ENCODE data around the gene SLFN13. TPM values are rescaled to one million over a fixed set of nuclear protein-coding genes. Genes with fewer than 3 reads are reported as not detected.
A peak's percentile ranks its signal among the peaks of the same experiment; 100 is the strongest.
"Not testable (repeated sequence)": the region's sequence is repeated elsewhere in the genome, so short reads cannot be mapped to it uniquely, and the experiment has no call there.

SLFN13 gene
- total RNA-seq, 1 experiment from 2014 or later, result 10.1 TPM

- no peak for TF ChIP-seq CTCF (conservative IDR thresholded peaks at IDR 0.05)
- Histone ChIP-seq H3K79me2 (ENCODE audit: insufficient read depth, low read length) (no peaks in the 10 kb centered on the region), H4K8ac (replicated peaks; ENCODE audit: insufficient read length, low read depth, low read length) (no peak overlapping the region), H3K4me1 (ENCODE audit: insufficient read depth, low read length) (no peaks in the 10 kb centered on the region), H3K18ac (ENCODE audit: insufficient read length, low read depth, low read length) (no peak overlapping the region), H3K9ac (ENCODE audit: extremely low read depth, insufficient read length, low read length) (no peak overlapping the region), H2BK12ac (ENCODE audit: insufficient read length, low read depth, low read length) (no peak overlapping the region), H2BK20ac (ENCODE audit: low read depth, low read length, poor library complexity, severe bottlenecking) (no peak overlapping the region), H3K9me3 (ENCODE audit: control insufficient read depth, low read depth, low read length) (no peaks in the 10 kb centered on the region), H3K56ac (ENCODE audit: insufficient read length, low read depth, low read length) (no peak overlapping the region), H2BK15ac (ENCODE audit: low read depth, low read length) (no peak overlapping the region), H3K14ac (ENCODE audit: insufficient read depth, low read length) (no peak overlapping the region), H4K20me1 (ENCODE audit: control insufficient read depth, insufficient read depth, insufficient read length) (no peaks in the 10 kb centered on the region), H4K5ac (ENCODE audit: insufficient read length, low read depth, low read length) (no peak overlapping the region), H3K4me2 (ENCODE audit: insufficient read depth, insufficient read length, low read length) (peak overlapping the region; percentile 10), H3K4ac (ENCODE audit: low read depth, low read length) (no peak overlapping the region), H2BK5ac (ENCODE audit: insufficient read length, low read length) (no peak overlapping the region), H3K23ac (ENCODE audit: insufficient read length, low read depth, low read length) (no peak overlapping the region), H4K91ac (ENCODE audit: insufficient read length, low read depth, low read length) (no peak overlapping the region), H3K79me1 (ENCODE audit: insufficient read depth, low read depth, low read length, poor library complexity, severe bottlenecking) (no peaks in the 10 kb centered on the region), H2BK120ac (ENCODE audit: low read depth, low read length, poor library complexity, severe bottlenecking) (no peak overlapping the region), H2AFZ (ENCODE audit: low read length) (no peak overlapping the region), H3T11ph (ENCODE audit: low read length) (no peak overlapping the region), H3K27me3 (ENCODE audit: insufficient read depth, low read length) (peaks cover 12% of the 10 kb centered on the region; the same call in 1 of the 2 replicates), H3K23me2 (ENCODE audit: insufficient read length, low read depth, low read length, poor library complexity, severe bottlenecking) (no peaks in the 10 kb centered on the region), H3K27ac (ENCODE audit: insufficient read length, low read depth, low read length) (no peak overlapping the region), H2AK5ac (ENCODE audit: insufficient read length, low read length) (no peak overlapping the region)
- H3K27ac Mint-ChIP-seq, result no peak overlapping the region
- H3K4me3 Mint-ChIP-seq, result peak overlapping the region; percentile 51 to 69
- WGBS (ENCODE audit: extremely low coverage, insufficient read length, low lambda C conversion rate), result no CpG with 5 or more reads among the region's 44 CpGs
- peaks cover 80% of the 10 kb centered on the region for H3K27me3 Mint-ChIP-seq (ENCODE audit: low read depth)
- H3K4me1 Mint-ChIP-seq, result peaks cover 4 to 9% of the 10 kb centered on the region in 2 experiments
- peaks cover 0 to 3% (median 0%) of the 10 kb centered on the region in 3 experiments; a peak in 2 of 7 replicates for H3K36me3 Mint-ChIP-seq (ENCODE audit: insufficient read depth in 1 of 3, low read depth in 3 of 3)
- H3K9me3 Mint-ChIP-seq, result peaks cover 0 to 13% of the 10 kb centered on the region in 2 experiments; a peak in 1 of 5 replicates
- peak; percentile 98 for DNase-seq
Observed at GRCh38 chr17:35460354-35460851, 11.8 kb upstream of the SLFN13 start.

GRCh38 chr17:35454035-35454434 lies 5.5 kb upstream of the SLFN13 start:
- H3K14ac ChIP-seq (ENCODE audit: insufficient read depth, low read length); H4K5ac ChIP-seq (ENCODE audit: insufficient read length, low read depth, low read length); H2BK5ac ChIP-seq (ENCODE audit: insufficient read length, low read length); H3K4me1 ChIP-seq (ENCODE audit: insufficient read depth, low read length); H2BK20ac ChIP-seq (ENCODE audit: low read depth, low read length, poor library complexity, severe bottlenecking); H3K79me1 ChIP-seq (ENCODE audit: insufficient read depth, low read depth, low read length, poor library complexity, severe bottlenecking); H4K8ac ChIP-seq (replicated peaks; ENCODE audit: insufficient read length, low read depth, low read length); H3K9me3 Mint-ChIP-seq; H3K56ac ChIP-seq (ENCODE audit: insufficient read length, low read depth, low read length); H3K4me2 ChIP-seq (ENCODE audit: insufficient read depth, insufficient read length, low read length); H3K18ac ChIP-seq (ENCODE audit: insufficient read length, low read depth, low read length); H3K27ac Mint-ChIP-seq; H3K4ac ChIP-seq (ENCODE audit: low read depth, low read length); H3K23ac ChIP-seq (ENCODE audit: insufficient read length, low read depth, low read length); H2BK15ac ChIP-seq (ENCODE audit: low read depth, low read length); H3K4me3 Mint-ChIP-seq; H3K36me3 Mint-ChIP-seq (ENCODE audit: insufficient read depth in 1 of 3, low read depth in 3 of 3); H2AFZ ChIP-seq (ENCODE audit: low read length); DNase-seq; H3K9me3 ChIP-seq (ENCODE audit: control insufficient read depth, low read depth, low read length); H4K20me1 ChIP-seq (ENCODE audit: control insufficient read depth, insufficient read depth, insufficient read length); H3K4me1 Mint-ChIP-seq; H2AK5ac ChIP-seq (ENCODE audit: insufficient read length, low read length); H2BK12ac ChIP-seq (ENCODE audit: insufficient read length, low read depth, low read length); H3K27ac ChIP-seq (ENCODE audit: insufficient read length, low read depth, low read length); H4K91ac ChIP-seq (ENCODE audit: insufficient read length, low read depth, low read length); H3T11ph ChIP-seq (ENCODE audit: low read length); H2BK120ac ChIP-seq (ENCODE audit: low read depth, low read length, poor library complexity, severe bottlenecking); H3K23me2 ChIP-seq (ENCODE audit: insufficient read length, low read depth, low read length, poor library complexity, severe bottlenecking); H3K79me2 ChIP-seq (ENCODE audit: insufficient read depth, low read length); H3K9ac ChIP-seq (ENCODE audit: extremely low read depth, insufficient read length, low read length): not testable (repeated sequence)
- WGBS (ENCODE audit: extremely low coverage, insufficient read length, low lambda C conversion rate), result no CpG with 5 or more reads among the region's 5 CpGs
- H3K27me3 Mint-ChIP-seq (ENCODE audit: low read depth), result peaks cover 94% of the 10 kb centered on the region
- H3K27me3 ChIP-seq (ENCODE audit: insufficient read depth, low read length), result peaks cover 12% of the 10 kb centered on the region; the same call in 1 of the 2 replicates

Measured in H9 (cell line).